Hindlimb muscle (tissue), 1 donor: ENCODE data around the gene MCMBP. TPM values are rescaled to one million over a fixed set of nuclear protein-coding genes. Genes with fewer than 3 reads are reported as not detected.

ENCODE experiments used
- DNase-seq: peaks from one replicate; pipeline ENCODE4 v3.0.0-alpha.2; 2013
- polyA plus RNA-seq: library from polyadenylated mRNA; unstranded; fragments of 120-200 nt; gene quantifications from one replicate; pipeline ENCODE4 v1.2.1, GENCODE V29; 2013; ENCODE audit not compliant: insufficient read length

The MCMBP gene
- polyA plus RNA-seq, 1 donor: 35.8 TPM

- no peak for DNase-seq
Observed at GRCh38 chr10:119782981-119783664, 89.5 kb downstream of the MCMBP start.

GRCh38 chr10:119781498-119781897, 91.1 kb downstream of the MCMBP start:
- no peak for DNase-seq

GRCh38 chr10:119780879-119781480, 91.7 kb downstream of the MCMBP start:
- DNase-seq: no peak

Other genes with a start within 250 kb of the MCMBP start
- 47.0 TPM for gene BAG3, start 221.5 kb downstream of the MCMBP start, polyA plus RNA-seq
- 15.0 TPM for gene INPP5F, start 146.8 kb downstream of the MCMBP start, polyA plus RNA-seq
- gene SEC23IP, start 19.9 kb upstream of the MCMBP start, polyA plus RNA-seq: 34.2 TPM